NOMO-1 treated with dmso at 0.1 percent for 144 hours (cell line): ENCODE data around the gene BEND7.
"Not testable (repeated sequence)": the region's sequence is repeated elsewhere in the genome, so short reads cannot be mapped to it uniquely, and the experiment has no call there.

Experiments used
- DNase-seq: peaks from one replicate; lab custom pipeline; 2025; ENCODE audit not compliant: unreplicated experiment; lab: John Stamatoyannopoulos, UW

The BEND7 gene

DNA sequence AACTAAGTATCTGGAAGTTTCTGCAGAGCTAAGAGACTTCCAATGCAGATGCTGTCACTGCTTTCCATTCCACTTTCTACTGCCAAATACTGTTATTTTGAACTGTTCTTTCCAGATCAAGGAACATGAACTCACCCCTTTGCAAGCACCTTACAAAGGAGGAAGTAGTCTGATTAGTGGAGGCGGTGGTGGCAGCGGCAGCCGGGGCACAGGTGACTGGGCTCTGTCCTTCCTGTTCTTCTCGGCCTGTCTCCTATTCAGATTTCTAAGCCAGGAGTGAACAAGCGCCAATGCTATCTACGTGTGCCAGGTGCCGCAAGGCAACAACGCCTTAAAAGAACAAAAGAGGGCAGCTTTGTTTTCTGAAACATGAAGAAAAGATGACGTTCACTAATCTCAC is 44.9 kb downstream of the BEND7 start:
- peak; percentile 0 for DNase-seq

- no peak for DNase-seq
Observed at GRCh38 chr10:13483073-13483472, 45.7 kb downstream of the BEND7 start.

DNA sequence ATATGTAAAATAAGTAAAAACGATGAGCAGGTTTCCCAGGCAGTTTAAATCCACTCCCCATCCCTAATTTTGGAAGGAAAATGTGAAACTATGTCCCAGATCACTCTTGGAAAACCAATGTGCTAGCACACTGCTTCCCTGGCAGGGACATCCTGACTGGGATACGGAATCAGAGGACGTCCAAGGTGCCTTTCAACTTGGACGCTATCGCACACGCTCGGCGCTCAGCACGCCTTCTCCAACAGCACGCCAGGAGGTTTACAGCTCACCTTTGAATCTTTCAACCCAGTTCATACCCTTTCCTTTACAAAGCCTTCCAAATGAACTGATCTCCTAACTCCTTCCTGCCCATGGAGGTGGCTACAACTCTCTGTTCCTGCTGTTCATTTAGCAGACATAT is 47.1 kb downstream of the BEND7 start:
- DNase-seq: no peak

- no peak for DNase-seq
Observed at GRCh38 chr10:13475124-13475523, 53.7 kb downstream of the BEND7 start.

DNA sequence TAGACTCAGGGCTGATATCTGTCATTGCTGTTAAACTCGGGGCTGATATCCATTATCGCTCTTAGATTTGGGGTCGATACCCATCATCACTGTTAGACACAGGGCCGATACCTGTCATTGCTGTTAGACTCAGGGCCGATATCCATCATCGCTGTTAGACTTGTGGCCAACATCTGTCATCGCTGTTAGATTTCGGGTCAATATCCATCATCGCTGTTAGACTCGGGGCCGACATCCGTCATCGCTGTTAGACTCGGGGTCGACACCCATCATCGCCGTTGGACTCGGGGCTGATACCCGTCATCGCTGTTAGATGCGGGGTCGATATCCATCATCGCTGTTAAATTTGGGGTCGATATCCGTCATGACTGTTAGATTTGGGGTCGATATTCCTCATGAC is 54.8 kb downstream of the BEND7 start:
- DNase-seq: no peak

- no peak for DNase-seq
Observed at GRCh38 chr10:13472359-13472758, 56.5 kb downstream of the BEND7 start.

DNA sequence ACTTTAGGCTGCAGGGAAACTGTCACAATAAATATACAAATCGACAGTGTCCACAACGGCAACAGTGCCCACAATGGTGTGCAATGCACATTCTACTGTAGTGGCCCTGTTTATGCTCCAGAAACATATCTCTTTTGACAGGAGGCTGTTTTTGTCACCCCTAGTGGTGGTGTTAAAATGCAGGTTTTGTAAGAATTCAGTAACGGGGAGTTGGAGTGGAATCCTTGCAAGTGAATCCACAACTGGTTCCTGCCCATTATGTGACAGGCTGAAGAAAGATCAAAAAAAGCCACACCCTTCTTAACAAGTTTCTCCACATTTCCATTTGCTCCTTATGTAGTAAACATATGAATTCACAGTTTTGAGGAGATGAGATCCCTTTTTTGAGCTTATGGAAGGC is 58.5 kb downstream of the BEND7 start:
- DNase-seq: no peak

DNA sequence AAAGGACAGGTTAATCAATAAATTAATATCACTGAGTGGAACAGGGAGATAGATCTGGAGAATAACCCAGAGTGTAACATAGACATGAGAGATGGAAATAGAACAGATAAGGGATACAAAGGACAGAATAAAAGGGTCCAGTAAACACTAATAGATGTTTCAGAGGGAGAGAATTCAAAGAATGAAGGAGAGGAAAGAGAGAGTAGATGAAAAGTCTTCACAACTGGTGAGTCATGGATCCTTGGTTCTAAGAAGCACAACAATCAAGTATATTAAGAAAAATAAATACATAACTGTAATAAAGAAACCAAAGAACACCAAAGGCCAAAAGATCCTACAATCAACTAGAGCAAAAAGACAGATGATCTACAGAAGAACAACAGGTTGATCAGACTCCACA is 66.3 kb downstream of the BEND7 start:
- no peak for DNase-seq

DNA sequence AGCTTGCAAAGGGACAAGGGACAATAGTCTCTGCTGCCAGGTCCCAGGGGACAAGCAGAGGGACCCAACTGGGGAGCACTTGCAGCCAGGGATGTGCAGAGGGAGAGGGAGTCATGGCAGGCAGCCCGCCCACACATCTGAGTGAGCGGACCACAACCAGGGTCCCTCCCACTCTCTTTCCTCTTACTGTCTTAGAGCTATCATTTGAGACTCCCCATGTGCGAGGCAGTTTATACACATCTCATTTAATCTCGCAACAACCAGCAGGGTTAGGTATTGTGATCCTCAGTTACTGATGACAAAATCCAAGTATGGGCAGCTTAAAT is 70.2 kb downstream of the BEND7 start:
- no peak for DNase-seq

GRCh38 chr10:13457958-13458686 is 70.7 kb downstream of the BEND7 start:
- no peak for DNase-seq

GRCh38 chr10:13453896-13454295 is 74.9 kb downstream of the BEND7 start:
- peak; percentile 13 for DNase-seq

- peak; percentile 0 for DNase-seq
Observed at GRCh38 chr10:13450069-13450468, 78.7 kb downstream of the BEND7 start.

GRCh38 chr10:13449296-13449695 is 79.5 kb downstream of the BEND7 start:
- no peak for DNase-seq

GRCh38 chr10:13448216-13448615 is 80.6 kb downstream of the BEND7 start:
- DNase-seq: no peak

DNA sequence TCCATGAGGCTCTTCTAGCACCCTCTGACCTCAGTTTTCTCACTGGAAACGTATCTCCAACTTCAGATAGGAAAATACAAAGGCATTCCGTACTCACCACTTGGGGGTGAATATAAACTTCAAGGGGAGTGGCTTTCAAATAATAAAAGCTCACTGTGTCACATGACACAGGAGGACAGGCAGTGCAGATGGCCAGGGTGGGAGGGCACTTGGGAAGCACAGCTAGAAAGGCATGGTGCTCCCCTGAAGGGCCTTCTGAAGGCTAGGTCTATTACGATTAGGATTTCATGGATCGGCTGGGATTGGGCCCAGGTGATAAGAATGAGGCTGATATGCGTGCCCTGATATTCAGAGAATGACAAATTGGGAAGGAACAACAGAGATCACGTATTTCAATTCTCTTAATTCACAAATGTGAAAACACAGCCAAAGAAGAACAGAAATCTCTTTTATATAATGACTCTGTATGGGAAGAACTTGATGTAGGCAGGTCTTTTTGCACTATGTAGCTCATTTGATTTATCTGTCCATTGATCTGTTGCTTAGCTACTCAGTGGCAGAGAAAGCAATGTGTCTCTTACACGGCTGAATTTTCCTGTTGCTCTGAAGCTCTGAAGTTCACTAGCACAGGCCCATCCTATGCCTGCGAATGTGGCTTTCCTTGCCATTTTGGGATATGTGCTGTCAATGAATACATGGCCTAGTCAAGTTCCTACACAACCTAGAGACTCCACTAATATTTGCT is 83.0 kb downstream of the BEND7 start:
- DNase-seq: no peak

DNA sequence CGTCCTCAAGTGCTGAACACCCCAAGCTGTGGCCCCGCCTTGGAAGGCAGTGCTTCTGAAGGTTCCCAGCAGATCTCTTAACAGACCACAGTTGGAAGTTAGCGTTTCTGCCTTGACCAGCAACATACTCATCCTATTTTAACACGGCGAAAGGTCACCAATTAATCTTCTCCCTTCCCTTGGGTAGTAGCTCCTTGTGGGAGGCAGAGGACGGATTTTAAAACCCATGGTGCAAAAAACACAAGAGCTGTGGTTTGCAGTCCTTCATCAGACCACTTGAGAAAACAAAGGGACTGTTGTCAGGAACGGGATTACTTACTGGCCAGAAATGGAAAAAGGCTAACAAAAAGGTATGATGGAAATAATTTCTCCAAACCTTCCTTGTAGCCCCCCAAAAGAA is 87.3 kb downstream of the BEND7 start:
- DNase-seq: no peak

DNA sequence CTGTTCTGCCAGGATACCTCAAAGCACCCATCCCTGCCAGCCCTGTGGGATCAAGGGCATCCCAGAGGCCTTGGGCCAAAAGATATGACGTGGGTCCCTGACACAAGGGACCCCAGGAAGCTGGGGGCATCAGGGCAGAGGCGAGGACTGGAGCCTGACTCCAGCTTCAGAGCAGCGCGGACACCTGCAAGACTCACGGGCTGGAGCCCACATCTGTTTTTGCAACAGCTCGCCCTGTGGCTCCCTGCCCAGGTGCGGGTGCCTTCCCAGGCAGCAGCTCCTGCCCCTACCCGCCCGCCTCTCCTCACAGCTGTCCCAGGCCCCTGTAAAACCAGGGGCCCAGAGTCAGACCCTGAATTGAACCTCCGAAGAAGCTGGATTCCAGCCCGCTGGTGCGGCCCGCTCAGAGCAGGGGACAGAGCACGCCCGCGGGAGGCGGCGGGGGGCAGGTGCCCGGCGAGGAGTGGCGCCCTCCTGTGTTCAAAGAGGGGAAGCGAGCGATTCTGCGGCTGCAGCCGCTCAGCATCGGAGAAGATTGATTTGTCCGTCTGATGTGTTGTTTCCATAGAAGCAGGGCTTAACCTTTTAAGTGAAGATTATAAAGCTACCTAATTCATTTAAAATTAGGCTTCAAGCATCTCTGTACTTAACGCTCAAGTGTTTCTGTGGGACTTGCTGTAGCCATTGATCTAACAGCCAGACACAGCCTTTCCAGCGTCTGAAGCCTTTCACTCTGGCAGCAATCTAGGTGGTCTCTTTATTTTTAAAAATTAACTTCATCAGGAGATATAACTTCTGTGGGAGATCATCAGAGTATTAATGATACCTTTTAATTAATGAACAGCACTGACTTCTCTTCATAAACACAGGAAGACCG is 88.4 kb downstream of the BEND7 start:
- DNase-seq: peak; percentile 45

- no peak for DNase-seq
Observed at GRCh38 chr10:13439313-13440184, 89.3 kb downstream of the BEND7 start.

DNA sequence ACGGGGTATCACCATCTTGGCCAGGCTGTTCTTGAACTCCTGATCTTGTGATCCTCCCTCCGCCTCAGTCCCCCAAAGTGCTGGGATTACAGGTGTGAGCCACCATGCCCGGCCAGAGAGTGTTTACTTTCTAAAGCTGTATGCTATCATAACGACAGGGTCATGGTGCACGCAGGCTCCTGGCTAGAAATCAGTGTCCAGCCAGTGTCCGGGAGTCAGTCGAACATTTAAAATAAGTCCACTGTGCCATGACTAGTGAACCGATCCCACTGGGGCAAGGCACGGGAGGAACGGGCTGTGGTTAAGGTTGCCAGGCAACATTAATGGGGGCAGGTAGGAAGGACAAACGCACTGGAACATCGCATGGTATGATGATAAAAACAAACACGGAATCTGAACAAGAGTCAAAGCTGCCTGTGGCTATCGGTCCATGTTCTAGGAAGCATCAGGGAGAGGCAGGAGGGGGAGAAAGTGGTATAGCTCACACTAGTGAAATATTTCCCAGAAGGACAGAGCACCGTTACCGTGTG is 91.7 kb downstream of the BEND7 start:
- no peak for DNase-seq

DNA sequence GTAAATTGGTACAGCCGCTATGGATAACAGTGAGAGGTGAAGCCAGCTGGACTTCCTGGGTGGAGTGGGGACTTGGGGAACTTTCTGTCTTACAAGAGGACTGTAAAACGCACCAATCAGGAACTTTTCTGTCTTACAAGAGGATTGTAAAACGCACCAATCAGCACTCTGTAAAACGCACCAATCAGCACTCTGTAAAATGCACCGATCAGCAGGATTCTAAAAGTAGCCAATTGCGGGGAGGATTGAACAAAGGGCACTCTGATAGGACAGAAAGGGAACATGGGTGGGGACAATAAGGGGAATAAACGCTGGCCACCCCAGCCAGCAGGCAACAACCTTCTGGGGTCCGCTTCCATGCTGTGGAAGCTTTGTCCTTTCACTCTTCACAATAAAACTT is 100.9 kb downstream of the BEND7 start:
- DNase-seq: not testable (repeated sequence)

GRCh38 chr10:13425397-13425796 is 103.4 kb downstream of the BEND7 start:
- no peak for DNase-seq
